Upper lobe of left lung (tissue), 4 donors: ENCODE data around the gene SPATA13.

ENCODE experiments used
- EP300 ChIP-seq, 4 donors: sonication (generic); formaldehyde crosslinking; IDR thresholded peaks; one replicate each; pipeline ENCODE4 v1.5.1; 2017; ENCODE audit warnings: antibody characterized with exemption in 4 of 4, control low read depth in 2 of 4
- POLR2A ChIP-seq, 4 donors: fragments of 450-650 bp; IDR thresholded peaks; one replicate each; pipeline ENCODE4 v1.5.1; 2016 to 2017; ENCODE audit warnings: antibody characterized with exemption in 4 of 4, mild to moderate bottlenecking in 2 of 4
- POLR2AphosphoS5 ChIP-seq, 2 donors: sonication (generic); formaldehyde crosslinking; IDR thresholded peaks; one replicate each; pipeline ENCODE4 v1.5.1; 2017; ENCODE audit warnings: antibody characterized with exemption in 2 of 2
- TF ChIP-seq, protein P1 (sequence below), 6 experiments: fragments of 450-650 bp in 4 of 6; fragments of 200-600 bp in 2 of 6; sonication (generic) in 2 of 6; IDR thresholded peaks; one replicate each; pipeline ENCODE4 v1.5.1; 2016 to 2019; ENCODE audit warnings: antibody characterized with exemption in 6 of 6

GRCh38 chr13:24299488-24300114 is 139.1 kb downstream of the SPATA13 start:
- TF ChIP-seq, protein P1, sequence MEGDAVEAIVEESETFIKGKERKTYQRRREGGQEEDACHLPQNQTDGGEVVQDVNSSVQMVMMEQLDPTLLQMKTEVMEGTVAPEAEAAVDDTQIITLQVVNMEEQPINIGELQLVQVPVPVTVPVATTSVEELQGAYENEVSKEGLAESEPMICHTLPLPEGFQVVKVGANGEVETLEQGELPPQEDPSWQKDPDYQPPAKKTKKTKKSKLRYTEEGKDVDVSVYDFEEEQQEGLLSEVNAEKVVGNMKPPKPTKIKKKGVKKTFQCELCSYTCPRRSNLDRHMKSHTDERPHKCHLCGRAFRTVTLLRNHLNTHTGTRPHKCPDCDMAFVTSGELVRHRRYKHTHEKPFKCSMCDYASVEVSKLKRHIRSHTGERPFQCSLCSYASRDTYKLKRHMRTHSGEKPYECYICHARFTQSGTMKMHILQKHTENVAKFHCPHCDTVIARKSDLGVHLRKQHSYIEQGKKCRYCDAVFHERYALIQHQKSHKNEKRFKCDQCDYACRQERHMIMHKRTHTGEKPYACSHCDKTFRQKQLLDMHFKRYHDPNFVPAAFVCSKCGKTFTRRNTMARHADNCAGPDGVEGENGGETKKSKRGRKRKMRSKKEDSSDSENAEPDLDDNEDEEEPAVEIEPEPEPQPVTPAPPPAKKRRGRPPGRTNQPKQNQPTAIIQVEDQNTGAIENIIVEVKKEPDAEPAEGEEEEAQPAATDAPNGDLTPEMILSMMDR (IDR thresholded peaks at IDR 0.05) = no peak
- TF ChIP-seq POLR2A (IDR thresholded peaks at IDR 0.05) (no peak), POLR2AphosphoS5 (IDR thresholded peaks at IDR 0.05) (no peak), EP300 (IDR thresholded peaks at IDR 0.05) (no peak)
